Heart left ventricle (tissue), 16 donors: ENCODE measurements around the gene NTRK3. TPM values are rescaled to one million over a fixed set of nuclear protein-coding genes. Genes with fewer than 3 reads are reported as not detected.

Experiments used
- ATAC-seq, 4 donors: fragments of 200-7000 bp; cut with Tn5 transposase; one replicate each; pipeline ENCODE4 v1.9.1; 2020 to 2022; ENCODE audit warnings: moderate library complexity in 4 of 4, mild to moderate bottlenecking in 3 of 4, moderate number of reproducible peaks in 1 of 4
- DNase-seq, 5 donors: peaks; one replicate each; pipeline ENCODE4 v3.0.0-alpha.2; 2020
- H3K27ac ChIP-seq, 12 donors: fragments of 200-600 bp; sonication (generic) in 4 of 12; one replicate each; pipeline versions ENCODE4 v1.5.0 to v1.8.0; 2016 to 2022; ENCODE audit warnings: mild to moderate bottlenecking in 2 of 12
- H3K27me3 ChIP-seq, 9 donors: fragments of 200-600 bp; sonication (generic) in 2 of 9; one replicate each; pipeline versions ENCODE4 v1.5.1 to v1.8.0; 2016 to 2022; ENCODE audit warnings: mild to moderate bottlenecking in 3 of 9
- H3K36me3 ChIP-seq, 9 donors: fragments of 200-600 bp; sonication (generic) in 2 of 9; one replicate each; pipeline versions ENCODE4 v1.5.0 to v1.8.0; 2018 to 2022; ENCODE audit warnings: mild to moderate bottlenecking in 2 of 9
- H3K4me1 ChIP-seq, 12 donors: fragments of 200-600 bp; sonication (generic) in 4 of 12; one replicate each; pipeline versions ENCODE4 v1.5.0 to v1.8.0; 2016 to 2022; ENCODE audit warnings: mild to moderate bottlenecking in 3 of 12
- H3K4me3 ChIP-seq, 12 donors: fragments of 200-600 bp; sonication (generic) in 4 of 12; one replicate each; pipeline versions ENCODE4 v1.5.0 to v1.8.0; 2017 to 2022; ENCODE audit warnings: mild to moderate bottlenecking in 9 of 12, moderate library complexity in 4 of 12
- H3K9me3 ChIP-seq, 12 donors: fragments of 200-600 bp; sonication (generic) in 4 of 12; one replicate each; pipeline versions ENCODE4 v1.5.0 to v1.8.0; 2016 to 2022; ENCODE audit warnings: mild to moderate bottlenecking in 1 of 12
- CTCF ChIP-seq, 12 donors: fragments of 200-600 bp; sonication (generic) in 4 of 12; IDR thresholded peaks; one replicate each; pipeline versions ENCODE4 v1.5.0 to v1.8.0; 2018 to 2022; ENCODE audit warnings: antibody characterized with exemption in 12 of 12, mild to moderate bottlenecking in 5 of 12
- POLR2A ChIP-seq, 2 donors: fragments of 450-650 bp; IDR thresholded peaks; one replicate each; pipeline ENCODE4 v1.6.1; 2017; ENCODE audit warnings: antibody characterized with exemption in 2 of 2, mild to moderate bottlenecking in 2 of 2, moderate library complexity in 2 of 2
- WGBS, 4 donors: extraction: QIAGEN DNeasy Blood & Tissue Kit in 2 of 4; methylation state at CpG; one replicate each; pipeline versions ENCODE4 v1.1.5 to v1.1.7; 2013 to 2018; 5-methylcytosine and 5-hydroxymethylcytosine counted together
- intact Hi-C, 10 donors: fragments of 100-400 bp; cut with DNase I; formaldehyde crosslinking; loops; one replicate each; pipeline versions ENCODE4 v1.11.1 to v1.14.2; 2022
- polyA plus RNA-seq, 2 donors: library from polyadenylated mRNA; stranded (reverse); fragments of 200-250 nt; gene quantifications; one replicate each; pipeline ENCODE4 v1.2.3, GENCODE V29; 2013
- total RNA-seq, 9 donors: library from RNA; depleted of rRNA in 2 of 9; stranded (reverse); fragments of >200 nt in 2 of 9; fragmentation: NEBNext Ultra II Directional in 3 of 9; extraction: Animal tissue kit (Norgen Biotek cat#: 25700) in 3 of 9; gene quantifications; one replicate each; pipeline versions ENCODE4 v1.1.0 to v1.2.4, GENCODE V29; 2016 to 2023
- donor health status: ischemic (EF 13 %, LVEDD 7.1; RV severe dilation, severe dysfunction).
- donor health status: healthy with polysubstance abuse.
- donor health status: DM: no; HTN: yes; CAD: no.
- donor health status: DM: no; HTN: no; CAD: no.
- donor health status: ischemic (EF 25% LVEDD 6.9; RV normal size, moderate dysfunction).
- donor health status: ischemic (EF 25% LVEDD 5.7; RV mildly dilated, moderate dysfunction).
- donor health status: healthy.
- donor health status: DM: yes; HTN: yes; CAD: no.
- donor health status: ischemic (EF 35%, LVEDD 5.7; RV mildly dilated, moderate dysfunction).
- donor health status: nonischemic (EF 11% LVEDD 7.7; RV severe dilation, severe dysfunction).
- donor health status: DM: yes; HTN: yes; CAD: no.
- donor health status: PGD.
- donor health status: ischemic (EF 29% LVEDD 5.4; RV normal size, mild dysfunction).
- donor health status: nonischemic (EF 23%, LVEDD 6.1; RV moderate dilation, normal function).

NTRK3 gene
- total and polyA plus RNA-seq, 11 donors = 0.53 to 6.8 (median 2.0) TPM

GRCh38 chr15:87940768-87941167, 315.8 kb downstream of the NTRK3 start:
- DNase-seq (no peak), ATAC-seq (no peak)
- intact Hi-C loops = loop anchor here in 1 of 10 donors (10.0 kb wide), 1 partner anchor 266 kb away; no protein-coding TSS in a partner anchor
- H3K4me1 ChIP-seq = peaks cover 0 to 17% (median 5%) of the 10 kb centered on the region in 12 donors
- H3K27me3 ChIP-seq = no peaks in the 10 kb centered on the region
- H3K27ac ChIP-seq = no peak overlapping the region
- H3K9me3 ChIP-seq = no peaks in the 10 kb centered on the region
- no peaks in the 10 kb centered on the region for H3K36me3 ChIP-seq
- H3K4me3 ChIP-seq = no peak overlapping the region
- whole genome bisulfite sequencing, 4 donors = 56 to 79% (median 59%) methylated on average over 2 of the region's 2 CpGs
- TF ChIP-seq CTCF (IDR thresholded peaks at IDR 0.05) = no peak
- TF ChIP-seq POLR2A (IDR thresholded peaks at IDR 0.05) = no peak

- intact Hi-C loops = loop anchor here in 1 of 10 donors (10.0 kb wide), 1 partner anchor 265 kb away; no protein-coding TSS in a partner anchor
- ATAC-seq (peak; percentile 72 to 86 (median 80)), DNase-seq (peak in 2 of 5 donors; percentile 33 to 41)
- Histone ChIP-seq H3K36me3 (no peaks in the 10 kb centered on the region), H3K4me1 (peaks cover 0 to 13% (median 5%) of the 10 kb centered on the region in 12 donors), H3K27ac (no peak overlapping the region), H3K9me3 (no peaks in the 10 kb centered on the region), H3K27me3 (no peaks in the 10 kb centered on the region), H3K4me3 (no peak overlapping the region)
- TF ChIP-seq CTCF (IDR thresholded peaks at IDR 0.05) (no peak), POLR2A (IDR thresholded peaks at IDR 0.05) (no peak)
- 0 to 20% (median 17%) methylated on average over 2 of the region's 2 CpGs for WGBS, 4 donors
Observed at GRCh38 chr15:87939848-87940457, 316.6 kb downstream of the NTRK3 start.

GRCh38 chr15:87938031-87938430, 318.5 kb downstream of the NTRK3 start:
- no peak for ATAC-seq
- H3K4me3 ChIP-seq = no peak overlapping the region
- H3K27ac ChIP-seq = no peak overlapping the region
- no peaks in the 10 kb centered on the region for H3K36me3 ChIP-seq
- H3K4me1 ChIP-seq = peaks cover 0 to 11% (median 2%) of the 10 kb centered on the region in 12 donors
- DNase-seq = no peak
- TF ChIP-seq CTCF (IDR thresholded peaks at IDR 0.05) = no peak
- TF ChIP-seq POLR2A (IDR thresholded peaks at IDR 0.05) = no peak
- intact Hi-C loops = no loop called here
- H3K27me3 ChIP-seq = no peaks in the 10 kb centered on the region
- WGBS, 4 donors = 47 to 73% (median 66%) methylated on average over 1 of the region's 1 CpG
- H3K9me3 ChIP-seq = no peaks in the 10 kb centered on the region

GRCh38 chr15:87935583-87935982, 321.0 kb downstream of the NTRK3 start:
- ATAC-seq (peak in 1 of 4 donors; percentile 47), DNase-seq (no peak)
- intact Hi-C loops = no loop called here
- no peak overlapping the region for H3K4me3 ChIP-seq
- H3K27ac ChIP-seq = no peak overlapping the region
- no peaks in the 10 kb centered on the region for H3K9me3 ChIP-seq
- no peaks in the 10 kb centered on the region for H3K36me3 ChIP-seq
- H3K27me3 ChIP-seq = no peaks in the 10 kb centered on the region
- WGBS, 4 donors = 31 to 35% (median 33%) methylated on average over 2 of the region's 2 CpGs
- no peak for TF ChIP-seq POLR2A (IDR thresholded peaks at IDR 0.05)
- TF ChIP-seq CTCF (IDR thresholded peaks at IDR 0.05) = no peak
- H3K4me1 ChIP-seq = peaks cover 0 to 9% (median 2%) of the 10 kb centered on the region in 12 donors
